Measurements from ENCODE around the gene LHFPL3. TPM values are rescaled to one million over a fixed set of nuclear protein-coding genes. Genes with fewer than 3 reads are reported as not detected.

The LHFPL3 gene
- polyA plus RNA-seq, 1 of the 3 experiments (the other 2 are of a cell fraction) = not detected

DNA sequence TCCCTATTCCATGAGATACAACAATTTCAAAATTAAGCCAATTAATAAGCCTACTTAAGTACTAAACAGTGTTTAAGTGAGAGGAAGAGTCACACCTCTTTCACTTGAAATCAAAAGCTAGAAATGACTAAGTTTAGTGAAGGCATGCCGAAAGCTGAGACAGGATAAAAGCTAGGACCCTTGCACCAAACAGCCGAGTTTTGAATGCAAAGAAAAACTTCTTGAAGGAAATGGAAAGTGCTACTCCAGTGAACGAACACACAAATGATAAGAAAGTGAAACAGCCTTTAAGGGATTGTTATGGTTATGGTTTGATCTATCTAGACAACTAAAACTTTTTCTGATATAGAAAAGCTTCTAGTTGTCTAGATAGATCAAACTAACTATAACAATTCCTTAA lies 550.2 kb downstream of the LHFPL3 start:
- no peak overlapping the region for H3K27ac ChIP-seq (ENCODE audit: low read depth in 2 of 2, low read length in 1 of 2)
- H3K79me2 ChIP-seq (ENCODE audit: insufficient read depth) = no peaks in the 10 kb centered on the region
- no peak overlapping the region for H2AFZ ChIP-seq (ENCODE audit: low read depth)
- ChIA-PET POLR2A (no interaction called here), CTCF (interaction anchor here (1.3 to 12.8 kb wide), 3 partner anchors 31 to 647 kb away, joined by 3 to 374 read pairs (median 6); no protein-coding TSS in a partner anchor)
- TF ChIP-seq TCF12 (IDR thresholded peaks at IDR 0.05) = no peak
- TF ChIP-seq, protein P1, sequence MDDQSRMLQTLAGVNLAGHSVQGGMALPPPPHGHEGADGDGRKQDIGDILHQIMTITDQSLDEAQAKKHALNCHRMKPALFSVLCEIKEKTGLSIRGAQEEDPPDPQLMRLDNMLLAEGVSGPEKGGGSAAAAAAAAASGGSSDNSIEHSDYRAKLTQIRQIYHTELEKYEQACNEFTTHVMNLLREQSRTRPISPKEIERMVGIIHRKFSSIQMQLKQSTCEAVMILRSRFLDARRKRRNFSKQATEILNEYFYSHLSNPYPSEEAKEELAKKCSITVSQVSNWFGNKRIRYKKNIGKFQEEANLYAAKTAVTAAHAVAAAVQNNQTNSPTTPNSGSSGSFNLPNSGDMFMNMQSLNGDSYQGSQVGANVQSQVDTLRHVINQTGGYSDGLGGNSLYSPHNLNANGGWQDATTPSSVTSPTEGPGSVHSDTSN (IDR thresholded peaks at IDR 0.05) = no peak
- TF ChIP-seq, protein P2, sequence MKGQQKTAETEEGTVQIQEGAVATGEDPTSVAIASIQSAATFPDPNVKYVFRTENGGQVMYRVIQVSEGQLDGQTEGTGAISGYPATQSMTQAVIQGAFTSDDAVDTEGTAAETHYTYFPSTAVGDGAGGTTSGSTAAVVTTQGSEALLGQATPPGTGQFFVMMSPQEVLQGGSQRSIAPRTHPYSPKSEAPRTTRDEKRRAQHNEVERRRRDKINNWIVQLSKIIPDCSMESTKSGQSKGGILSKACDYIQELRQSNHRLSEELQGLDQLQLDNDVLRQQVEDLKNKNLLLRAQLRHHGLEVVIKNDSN (IDR thresholded peaks at IDR 0.05; ENCODE audit: borderline replicate concordance, low read depth) = no peak
- no peak for TF ChIP-seq RCOR1 (IDR thresholded peaks at IDR 0.05; ENCODE audit: low read length)
- no peak for TF ChIP-seq FOXM1 (IDR thresholded peaks at IDR 0.05; ENCODE audit: low read depth)
- TF ChIP-seq SMC3 (IDR thresholded peaks at IDR 0.05; ENCODE audit: low read depth, low read length) = no peak
- TF ChIP-seq, protein P3, sequence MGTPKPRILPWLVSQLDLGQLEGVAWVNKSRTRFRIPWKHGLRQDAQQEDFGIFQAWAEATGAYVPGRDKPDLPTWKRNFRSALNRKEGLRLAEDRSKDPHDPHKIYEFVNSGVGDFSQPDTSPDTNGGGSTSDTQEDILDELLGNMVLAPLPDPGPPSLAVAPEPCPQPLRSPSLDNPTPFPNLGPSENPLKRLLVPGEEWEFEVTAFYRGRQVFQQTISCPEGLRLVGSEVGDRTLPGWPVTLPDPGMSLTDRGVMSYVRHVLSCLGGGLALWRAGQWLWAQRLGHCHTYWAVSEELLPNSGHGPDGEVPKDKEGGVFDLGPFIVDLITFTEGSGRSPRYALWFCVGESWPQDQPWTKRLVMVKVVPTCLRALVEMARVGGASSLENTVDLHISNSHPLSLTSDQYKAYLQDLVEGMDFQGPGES (IDR thresholded peaks at IDR 0.05; ENCODE audit: low read depth, low read length) = no peak
- TF ChIP-seq EP300 (IDR thresholded peaks at IDR 0.05; ENCODE audit: borderline replicate concordance in 1 of 2, low read depth in 1 of 2, low read length in 1 of 2) = no peak
- no peak for TF ChIP-seq FOXJ3 (CRISPR knock-in tag; IDR thresholded peaks at IDR 0.05)
- TF ChIP-seq GABPA (IDR thresholded peaks at IDR 0.05; ENCODE audit: low read depth) = no peak
- TF ChIP-seq, protein P4, sequence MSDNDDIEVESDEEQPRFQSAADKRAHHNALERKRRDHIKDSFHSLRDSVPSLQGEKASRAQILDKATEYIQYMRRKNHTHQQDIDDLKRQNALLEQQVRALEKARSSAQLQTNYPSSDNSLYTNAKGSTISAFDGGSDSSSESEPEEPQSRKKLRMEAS (IDR thresholded peaks at IDR 0.05; ENCODE audit: low read depth) = no peak
- TF ChIP-seq RFX5 (IDR thresholded peaks at IDR 0.05; ENCODE audit: low read length) = no peak
- no peak for TF ChIP-seq POLR2AphosphoS5 (IDR thresholded peaks at IDR 0.05; ENCODE audit: low read depth, low read length)
- TF ChIP-seq EZH2phosphoT487 (IDR thresholded peaks at IDR 0.05; ENCODE audit: borderline replicate concordance, low read depth) = no peak
- TF ChIP-seq FOSL2 (IDR thresholded peaks at IDR 0.05; ENCODE audit: borderline replicate concordance, low read depth) = no peak
- H3K9me2 ChIP-seq = no peaks in the 10 kb centered on the region
- H3K36me3 ChIP-seq (replicated peaks in 1 of 2; ENCODE audit: control insufficient read depth in 1 of 2, insufficient read depth in 2 of 2, low read length in 1 of 2) = no peaks in the 10 kb centered on the region
- no peaks in the 10 kb centered on the region for H4K20me1 ChIP-seq (ENCODE audit: insufficient read depth)
- WGBS (ENCODE audit: low lambda C conversion rate) = 26% methylated on average over 3 of the region's 3 CpGs
- H3K4me1 ChIP-seq (ENCODE audit: control insufficient read depth in 1 of 2, insufficient read depth in 2 of 2, low read depth in 1 of 2, low read length in 1 of 2) = no peaks in the 10 kb centered on the region
- no peak for DNase-seq
- H3K9me3 ChIP-seq = 0 out of 2 replicates have a peak, but pooled peaks cover 5% of the 10 kb centered on the region
- H3K4me3 ChIP-seq (ENCODE audit: low read depth in 2 of 2, low read length in 1 of 2) = no peak overlapping the region
- H3K4me2 ChIP-seq = 0 out of 2 replicates have a peak overlapping the region, but pooled peaks have one; percentile 2
- H3F3A ChIP-seq (replicated peaks; ENCODE audit: insufficient read depth) = no peaks in the 10 kb centered on the region
- no peak overlapping the region for H3K9ac ChIP-seq
- peaks cover 4% of the 10 kb centered on the region; the same call in 1 of the 2 replicates for H3K27me3 ChIP-seq (ENCODE audit: insufficient read depth)

Measured in SK-N-SH (cell line).